Measurements from ENCODE around the gene PIEZO1. TPM values are rescaled to one million over a fixed set of nuclear protein-coding genes. Genes with fewer than 3 reads are reported as not detected.

The PIEZO1 gene
- total and polyA plus RNA-seq, 2 donors (not counting 1 experiment from before 2014, with no cell fraction given), result 108 to 331 TPM

DNA sequence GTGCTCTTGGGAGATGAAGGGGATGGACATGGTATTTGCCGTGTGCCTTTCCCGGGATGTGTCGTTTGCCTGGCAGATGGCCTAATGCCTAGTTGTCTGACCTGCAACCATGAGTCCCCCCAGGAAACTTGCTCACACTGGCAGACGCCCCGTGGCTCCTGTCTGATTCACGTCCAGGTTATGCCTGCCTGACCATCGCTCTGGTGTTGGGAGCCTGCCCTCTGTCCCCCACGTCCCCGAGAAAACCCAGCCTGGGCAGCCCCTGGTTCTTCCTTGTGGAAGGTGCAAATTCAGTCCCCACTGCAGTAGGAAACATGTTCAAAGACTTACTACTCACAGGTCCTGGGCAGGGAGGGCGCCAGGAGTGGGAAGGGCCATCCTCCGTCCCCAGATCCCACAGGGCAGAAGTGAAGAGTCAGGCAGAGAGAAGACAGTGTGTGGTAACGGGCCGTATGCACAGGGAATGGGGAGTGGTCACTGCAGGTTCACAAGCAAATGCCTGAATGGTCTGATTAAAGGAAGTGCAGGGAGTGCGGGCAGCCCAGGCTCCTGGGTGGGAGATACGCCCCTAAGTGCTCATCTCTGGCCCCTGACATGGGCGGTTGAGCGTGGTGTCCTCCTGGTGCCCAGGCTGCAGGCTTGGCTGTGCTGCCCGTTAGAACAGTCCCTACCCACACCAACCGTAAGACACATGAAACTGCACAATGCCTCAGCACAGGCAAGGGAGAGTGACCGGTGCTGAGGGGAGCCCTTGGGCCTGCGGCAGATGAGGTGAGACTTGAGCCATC, 94.5 kb downstream of the PIEZO1 start:
- TF ChIP-seq, protein P1, sequence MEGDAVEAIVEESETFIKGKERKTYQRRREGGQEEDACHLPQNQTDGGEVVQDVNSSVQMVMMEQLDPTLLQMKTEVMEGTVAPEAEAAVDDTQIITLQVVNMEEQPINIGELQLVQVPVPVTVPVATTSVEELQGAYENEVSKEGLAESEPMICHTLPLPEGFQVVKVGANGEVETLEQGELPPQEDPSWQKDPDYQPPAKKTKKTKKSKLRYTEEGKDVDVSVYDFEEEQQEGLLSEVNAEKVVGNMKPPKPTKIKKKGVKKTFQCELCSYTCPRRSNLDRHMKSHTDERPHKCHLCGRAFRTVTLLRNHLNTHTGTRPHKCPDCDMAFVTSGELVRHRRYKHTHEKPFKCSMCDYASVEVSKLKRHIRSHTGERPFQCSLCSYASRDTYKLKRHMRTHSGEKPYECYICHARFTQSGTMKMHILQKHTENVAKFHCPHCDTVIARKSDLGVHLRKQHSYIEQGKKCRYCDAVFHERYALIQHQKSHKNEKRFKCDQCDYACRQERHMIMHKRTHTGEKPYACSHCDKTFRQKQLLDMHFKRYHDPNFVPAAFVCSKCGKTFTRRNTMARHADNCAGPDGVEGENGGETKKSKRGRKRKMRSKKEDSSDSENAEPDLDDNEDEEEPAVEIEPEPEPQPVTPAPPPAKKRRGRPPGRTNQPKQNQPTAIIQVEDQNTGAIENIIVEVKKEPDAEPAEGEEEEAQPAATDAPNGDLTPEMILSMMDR (IDR thresholded peaks at IDR 0.05), result no peak
- TF ChIP-seq EZH2 (IDR thresholded peaks at IDR 0.05; ENCODE audit: borderline replicate concordance, insufficient read depth, low read depth, low read length, poor library complexity, severe bottlenecking), result no peak
- peaks cover 11% of the 10 kb centered on the region for H4K20me1 ChIP-seq (ENCODE audit: control insufficient read depth, insufficient read depth, low read length, poor library complexity, severe bottlenecking)
- CTCF ChIA-PET, result interaction anchor here (0.7 kb wide), 1 partner anchor 11 kb away, joined by 3 read pairs; no protein-coding TSS in a partner anchor
- no peak overlapping the region for H3K27ac ChIP-seq (ENCODE audit: low read length in 2 of 2)
- intact Hi-C loops (cut with micrococcal nuclease), result no loop called here
- no peak overlapping the region for H3K4me2 ChIP-seq (replicated peaks; ENCODE audit: low read depth, low read length, poor library complexity, severe bottlenecking)
- peaks cover 8% of the 10 kb centered on the region for H3K79me2 ChIP-seq (ENCODE audit: control insufficient read depth, insufficient read depth, low read length)
- 92% methylated on average over 15 of the region's 21 CpGs for WGBS (ENCODE audit: insufficient coverage)
- peak overlapping the region; percentile 66 for H3K27ac Mint-ChIP-seq
- no peaks in the 10 kb centered on the region for H3K9me3 Mint-ChIP-seq (ENCODE audit: insufficient read depth)
- ATAC-seq (ENCODE audit: low read depth), result no peak
- no peak overlapping the region for H2AFZ ChIP-seq (ENCODE audit: insufficient read depth, low read depth, low read length, poor library complexity, severe bottlenecking)
- H3K27me3 Mint-ChIP-seq, result no peaks in the 10 kb centered on the region
- H3K4me3 Mint-ChIP-seq, result no peak overlapping the region
- peaks cover 0 to 6% of the 10 kb centered on the region in 2 experiments for H3K36me3 ChIP-seq (replicated peaks in 1 of 2; ENCODE audit: control extremely low read depth in 1 of 2, control insufficient read depth in 1 of 2, extremely low read depth in 1 of 2, insufficient read depth in 2 of 2, low read length in 1 of 2)
- H3K4me1 ChIP-seq (ENCODE audit: control insufficient read depth in 2 of 2, insufficient read depth in 2 of 2, low read length in 2 of 2), result peaks cover 25 to 48% of the 10 kb centered on the region in 2 donors
- H3K9me3 ChIP-seq (ENCODE audit: control extremely low read depth in 1 of 3, control insufficient read depth in 2 of 3, insufficient read depth in 1 of 3, low read length in 2 of 3), result peaks cover 0 to 4% (median 0%) of the 10 kb centered on the region in 3 donors
- POLR2A ChIA-PET, result no interaction called here
- DNase-seq, result no peak
- H3K9ac ChIP-seq (ENCODE audit: low read length), result no peak overlapping the region
- H3K4me1 Mint-ChIP-seq, result peaks cover 28% of the 10 kb centered on the region
- H3K4me3 ChIP-seq (ENCODE audit: control extremely low read depth in 1 of 5, extremely low read depth in 1 of 5, insufficient read depth in 1 of 5, low read depth in 2 of 5, low read length in 4 of 5), result no peak overlapping the region
- no peaks in the 10 kb centered on the region for H3K27me3 ChIP-seq (replicated peaks in 1 of 4; ENCODE audit: control extremely low read depth in 1 of 4, control insufficient read depth in 3 of 4, insufficient read depth in 4 of 4, low read length in 3 of 4)

Data from B cell (primary cell).